HG03095 (cell line): ENCODE measurements around the gene TNFRSF25.
"Not testable (repeated sequence)": the region's sequence is repeated elsewhere in the genome, so short reads cannot be mapped to it uniquely, and the experiment has no call there.

Source experiments
- ATAC-seq: cut with Tn5 transposase; IDR thresholded peaks from one replicate; pipeline ENCODE4 v1.9.1; 2021; ENCODE audit warnings: moderate library complexity; ENCODE audit not compliant: unreplicated experiment

Gene TNFRSF25

GRCh38 chr1:6437012-6437700, 28.8 kb downstream of the TNFRSF25 start:
- not testable (repeated sequence) for ATAC-seq

GRCh38 chr1:6436277-6436676, 29.7 kb downstream of the TNFRSF25 start:
- not testable (repeated sequence) for ATAC-seq

GRCh38 chr1:6435547-6435946, 30.4 kb downstream of the TNFRSF25 start:
- ATAC-seq = no peak

- no peak for ATAC-seq
Observed at GRCh38 chr1:6435129-6435528, 30.8 kb downstream of the TNFRSF25 start.

- no peak for ATAC-seq
Observed at GRCh38 chr1:6434186-6434585, 31.8 kb downstream of the TNFRSF25 start.

GRCh38 chr1:6431645-6432579, 34.1 kb downstream of the TNFRSF25 start:
- ATAC-seq = not testable (repeated sequence)

- ATAC-seq = not testable (repeated sequence)
Observed at GRCh38 chr1:6429660-6430411, 36.1 kb downstream of the TNFRSF25 start.

- not testable (repeated sequence) for ATAC-seq
Observed at GRCh38 chr1:6428453-6428852, 37.5 kb downstream of the TNFRSF25 start.

GRCh38 chr1:6427441-6428390, 38.3 kb downstream of the TNFRSF25 start:
- ATAC-seq = no peak

- ATAC-seq = no peak
Observed at GRCh38 chr1:6426972-6427350, 39.0 kb downstream of the TNFRSF25 start.

- ATAC-seq = no peak
Observed at GRCh38 chr1:6426277-6426971, 39.5 kb downstream of the TNFRSF25 start.

GRCh38 chr1:6425658-6426057, 40.3 kb downstream of the TNFRSF25 start:
- no peak for ATAC-seq

- no peak for ATAC-seq
Observed at GRCh38 chr1:6424619-6425593, 41.1 kb downstream of the TNFRSF25 start, which contains the start of gene ESPN. ESPN (plus strand) TSS chr1:6424776; CDS start chr1:6424956, 180 bp downstream.

GRCh38 chr1:6424000-6424565, 41.9 kb downstream of the TNFRSF25 start:
- no peak for ATAC-seq

- ATAC-seq = no peak
Observed at GRCh38 chr1:6423321-6423999, 42.5 kb downstream of the TNFRSF25 start.

GRCh38 chr1:6421266-6421665, 44.7 kb downstream of the TNFRSF25 start:
- ATAC-seq = no peak

- ATAC-seq = no peak
Observed at GRCh38 chr1:6420454-6421042, 45.4 kb downstream of the TNFRSF25 start.
